ENCODE measurements around the gene CNTNAP5.

CNTNAP5 gene

GRCh38 chr2:124959581-124959980, 934.5 kb downstream of the CNTNAP5 start:
- no peak for DNase-seq

GRCh38 chr2:124961132-124961531, 936.0 kb downstream of the CNTNAP5 start:
- no peak for DNase-seq

All from activated CD8-positive, alpha-beta memory T cell treated with anti-CD3 and anti-CD28 coated beads for 24 hours (primary cell).